CD4-positive, CD25-positive, alpha-beta regulatory T cell (primary cell): Measurements from ENCODE around the gene CPSF4. TPM values are rescaled to one million over a fixed set of nuclear protein-coding genes. Genes with fewer than 3 reads are reported as not detected.

Experiments used
- ATAC-seq, 2 donors: fragments of 150-1000 bp; cut with Tn5 transposase; one replicate each; pipeline ENCODE4 v1.10.0; 2021; ENCODE audit warnings: low read depth in 2 of 2, moderate number of reproducible peaks in 2 of 2, moderate library complexity in 1 of 2
- DNase-seq, 3 donors: peaks; one replicate each; pipeline versions ENCODE4 v3.0.0 to v3.0.0-alpha.2; 2012 to 2022; ENCODE audit warnings: mixed read lengths in 1 of 3
- H3K27ac ChIP-seq: one replicate; pipeline ENCODE4 v1.7.0; 2013; ENCODE audit warnings: mild to moderate bottlenecking, low read length; ENCODE audit not compliant: insufficient read depth, poor library complexity, severe bottlenecking
- H3K27me3 ChIP-seq: one replicate; pipeline ENCODE4 v1.7.0; 2013; ENCODE audit warnings: low read length; ENCODE audit not compliant: control insufficient read depth, insufficient read depth
- H3K36me3 ChIP-seq: one replicate; pipeline ENCODE4 v1.7.0; 2013; ENCODE audit warnings: mild to moderate bottlenecking, low read length, moderate library complexity; ENCODE audit not compliant: control insufficient read depth, insufficient read depth
- H3K4me1 ChIP-seq: 2 replicates; pipeline ENCODE4 v1.7.0; 2013; ENCODE audit warnings: mild to moderate bottlenecking, low read length; ENCODE audit not compliant: insufficient read depth, control insufficient read depth, poor library complexity, severe bottlenecking
- H3K4me3 ChIP-seq: one replicate; pipeline ENCODE4 v1.7.0; 2013; ENCODE audit warnings: low read depth, mild to moderate bottlenecking, low read length, moderate library complexity
- H3K9me3 ChIP-seq, 2 experiments: 1 replicate in 1 of 2; 2 replicates in 1 of 2; pipeline ENCODE4 v1.7.0; 2013; ENCODE audit warnings: low read length in 2 of 2, mild to moderate bottlenecking in 1 of 2, moderate library complexity in 1 of 2; ENCODE audit not compliant: control insufficient read depth in 2 of 2
- H3K27ac Mint-ChIP-seq, 3 donors: one replicate each; pipeline ENCODE4 v1.8.0; 2020 to 2022; ENCODE audit warnings: mild to moderate bottlenecking in 3 of 3, mixed read lengths in 3 of 3, moderate library complexity in 2 of 3
- H3K27me3 Mint-ChIP-seq: one replicate; pipeline ENCODE4 v1.8.0; 2022; ENCODE audit warnings: mild to moderate bottlenecking, mixed read lengths
- H3K36me3 Mint-ChIP-seq: one replicate; pipeline ENCODE4 v1.8.0; 2020; ENCODE audit warnings: mixed read lengths
- H3K4me1 Mint-ChIP-seq, 4 donors: one replicate each; pipeline ENCODE4 v1.8.0; 2020 to 2022; ENCODE audit warnings: mixed read lengths in 4 of 4, mild to moderate bottlenecking in 1 of 4
- H3K4me3 Mint-ChIP-seq, 4 donors: one replicate each; pipeline ENCODE4 v1.8.0; 2020 to 2022; ENCODE audit warnings: mild to moderate bottlenecking in 4 of 4, mixed read lengths in 4 of 4, moderate library complexity in 3 of 4
- H3K9me3 Mint-ChIP-seq, 7 donors: one replicate each; pipeline ENCODE4 v1.8.0; 2020 to 2022; ENCODE audit warnings: mixed read lengths in 7 of 7, mild to moderate bottlenecking in 3 of 7, moderate library complexity in 2 of 7
- polyA plus RNA-seq, 4 donors: library from polyadenylated mRNA; unstranded; fragments of 300-500 nt; fragmentation: Illumina TruSeq; gene quantifications; one replicate each; pipeline ENCODE4 v1.2.3, GENCODE V29; 2021
- total RNA-seq: library from RNA; stranded (reverse); gene quantifications from one replicate; pipeline ENCODE4 v1.2.3, GENCODE V29; 2022

Gene CPSF4
- total RNA-seq (43.7 TPM), polyA plus RNA-seq (10 to 100 TPM; 19.4 to 28.8 (median 23.1) TPM)

GRCh38 chr7:99438573-99439480 lies at the start of gene CPSF4, which contains the start of gene PTCD1:
CPSF4 (plus strand) TSS chr7:99438943; CDS start chr7:99439083, 140 bp downstream.
PTCD1 (minus strand) TSS chr7:99438798; CDS start chr7:99435242, 3,556 bp downstream.
- H3K27ac Mint-ChIP-seq, result peak within 1 kb of the TSS; percentile 79 to 98 (median 95)
- no peaks in the 10 kb centered on the region for H3K9me3 ChIP-seq
- ATAC-seq (peak; percentile 90), DNase-seq (peak; percentile 79 to 91 (median 84))
- peak within 1 kb of the TSS; percentile 93 to 99 (median 96) for H3K4me3 Mint-ChIP-seq
- H3K36me3 ChIP-seq, result peaks cover 10% of the 10 kb centered on the region
- no peaks in the 10 kb centered on the region for H3K27me3 Mint-ChIP-seq
- peaks cover 20% of the 10 kb centered on the region for H3K4me1 ChIP-seq
- H3K4me1 Mint-ChIP-seq, result peaks cover 4 to 45% (median 22%) of the 10 kb centered on the region in 4 donors
- H3K27me3 ChIP-seq, result no peaks in the 10 kb centered on the region
- H3K27ac ChIP-seq, result peak within 1 kb of the TSS; percentile 75
- H3K9me3 Mint-ChIP-seq, result no peaks in the 10 kb centered on the region
- peaks cover 11% of the 10 kb centered on the region for H3K36me3 Mint-ChIP-seq
- H3K4me3 ChIP-seq, result peak within 1 kb of the TSS; percentile 83

DNA sequence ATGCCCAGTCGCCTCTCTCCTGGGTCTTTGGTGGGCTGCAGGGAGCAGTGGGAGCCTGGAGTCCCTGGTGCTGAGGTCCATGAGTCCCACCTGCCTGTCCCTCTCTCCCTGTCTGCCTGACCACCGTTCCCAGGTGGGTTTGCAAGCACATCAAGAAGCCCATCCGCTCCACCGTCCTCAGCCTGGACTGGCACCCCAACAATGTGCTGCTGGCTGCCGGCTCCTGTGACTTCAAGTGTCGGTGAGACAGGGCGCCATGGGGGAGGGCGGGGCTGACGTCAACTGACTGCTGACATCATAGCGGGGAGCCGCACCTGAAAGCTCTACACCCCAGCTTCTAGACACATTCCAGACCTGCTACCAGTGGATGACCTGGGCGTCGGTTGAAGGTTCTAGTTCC lies 49.0 kb upstream of the CPSF4 start:
- Mint-ChIP-seq H3K27ac (no peak overlapping the region), H3K9me3 (no peaks in the 10 kb centered on the region), H3K4me3 (no peak overlapping the region), H3K36me3 (peaks cover 13% of the 10 kb centered on the region), H3K4me1 (peaks cover 0 to 34% (median 5%) of the 10 kb centered on the region in 4 donors), H3K27me3 (no peaks in the 10 kb centered on the region)
- Histone ChIP-seq H3K36me3 (peaks cover 67% of the 10 kb centered on the region), H3K4me1 (peaks cover 26% of the 10 kb centered on the region), H3K27ac (no peak overlapping the region), H3K9me3 (no peaks in the 10 kb centered on the region), H3K4me3 (no peak overlapping the region), H3K27me3 (no peaks in the 10 kb centered on the region)
- DNase-seq (no peak), ATAC-seq (no peak)

DNA sequence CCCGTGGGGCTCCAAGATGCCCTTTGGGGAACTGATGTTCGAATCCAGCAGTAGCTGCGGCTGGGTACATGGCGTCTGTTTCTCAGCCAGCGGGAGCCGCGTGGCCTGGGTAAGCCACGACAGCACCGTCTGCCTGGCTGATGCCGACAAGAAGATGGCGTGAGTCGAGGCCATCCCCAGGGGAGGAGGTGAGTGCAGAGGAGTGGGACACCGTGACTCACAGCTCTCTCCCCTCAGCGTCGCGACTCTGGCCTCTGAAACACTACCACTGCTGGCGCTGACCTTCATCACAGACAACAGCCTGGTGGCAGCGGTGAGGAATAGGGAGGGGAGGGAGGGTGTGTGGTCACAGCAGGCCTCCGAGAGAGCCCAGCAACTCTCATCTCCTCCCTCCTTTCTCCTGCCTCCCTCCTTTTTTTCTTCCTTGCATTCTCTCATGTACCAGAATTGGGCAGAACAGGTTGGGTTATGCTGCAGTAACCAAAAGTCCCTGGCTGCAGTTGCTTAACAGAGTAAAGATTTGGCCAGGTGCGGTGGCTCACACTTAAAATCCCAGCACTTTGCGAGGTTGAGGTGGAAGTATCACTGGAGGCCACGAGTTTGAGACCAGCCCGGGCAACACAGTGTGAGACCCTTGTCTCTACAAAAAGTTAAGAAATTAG lies 47.7 kb upstream of the CPSF4 start:
- no peaks in the 10 kb centered on the region for H3K27me3 Mint-ChIP-seq
- ATAC-seq (no peak), DNase-seq (no peak)
- H3K4me1 Mint-ChIP-seq, result peaks cover 0 to 36% (median 5%) of the 10 kb centered on the region in 4 donors
- Histone ChIP-seq H3K4me1 (peaks cover 21% of the 10 kb centered on the region), H3K4me3 (no peak overlapping the region), H3K27me3 (no peaks in the 10 kb centered on the region), H3K36me3 (peaks cover 75% of the 10 kb centered on the region), H3K9me3 (no peaks in the 10 kb centered on the region), H3K27ac (no peak overlapping the region)
- H3K4me3 Mint-ChIP-seq, result peak overlapping the region in 2 of 4 donors; percentile 10 to 13
- peaks cover 14% of the 10 kb centered on the region for H3K36me3 Mint-ChIP-seq
- H3K9me3 Mint-ChIP-seq, result no peaks in the 10 kb centered on the region
- no peak overlapping the region for H3K27ac Mint-ChIP-seq

- Mint-ChIP-seq H3K9me3 (no peaks in the 10 kb centered on the region), H3K27ac (peak overlapping the region in 2 of 3 donors; percentile 81 to 97), H3K27me3 (no peaks in the 10 kb centered on the region), H3K36me3 (peaks cover 10% of the 10 kb centered on the region), H3K4me1 (peaks cover 0 to 30% (median 6%) of the 10 kb centered on the region in 4 donors), H3K4me3 (peak overlapping the region in 3 of 4 donors; percentile 15 to 56 (median 19))
- peaks cover 73% of the 10 kb centered on the region for H3K36me3 ChIP-seq
- H3K27me3 ChIP-seq, result no peaks in the 10 kb centered on the region
- H3K4me1 ChIP-seq, result peaks cover 21% of the 10 kb centered on the region
- H3K4me3 ChIP-seq, result no peak overlapping the region
- H3K9me3 ChIP-seq, result no peaks in the 10 kb centered on the region
- no peak for ATAC-seq
- no peak for DNase-seq
- peak overlapping the region; percentile 74 for H3K27ac ChIP-seq
These were observed 46.7 kb upstream of the CPSF4 start for GRCh38 chr7:99392046-99392445.

DNA sequence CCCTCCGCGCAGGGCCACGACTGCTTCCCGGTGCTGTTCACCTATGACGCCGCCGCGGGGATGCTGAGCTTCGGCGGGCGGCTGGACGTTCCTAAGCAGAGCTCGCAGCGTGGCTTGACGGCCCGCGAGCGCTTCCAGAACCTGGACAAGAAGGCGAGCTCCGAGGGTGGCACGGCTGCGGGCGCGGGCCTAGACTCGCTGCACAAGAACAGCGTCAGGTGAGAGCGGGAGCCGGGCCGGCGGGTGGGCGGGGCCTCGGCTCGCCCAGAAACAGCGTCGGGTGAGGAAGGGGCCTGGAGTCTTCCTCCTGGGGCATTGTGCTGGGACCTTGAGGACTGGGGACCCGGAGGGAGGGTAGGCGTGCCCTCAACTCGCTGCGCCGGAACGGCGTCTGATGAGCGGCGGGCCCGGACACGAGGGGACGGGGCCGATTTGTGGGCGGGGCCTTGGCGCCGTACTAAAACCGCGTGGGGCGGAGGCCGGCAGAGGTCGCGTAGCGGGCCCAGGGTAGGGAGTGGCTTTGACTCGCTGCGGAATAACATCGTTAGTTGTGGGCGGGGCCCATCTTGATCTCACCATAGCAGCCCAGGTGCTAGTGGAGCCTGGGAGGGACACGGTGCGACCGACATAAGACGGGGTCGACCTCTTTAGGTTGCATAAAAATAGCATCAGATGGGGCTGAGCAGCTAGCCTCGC lies 45.9 kb upstream of the CPSF4 start:
- peak overlapping the region; percentile 60 to 97 (median 93) for H3K27ac Mint-ChIP-seq
- peak; percentile 96 to 97 for ATAC-seq
- peaks cover 0 to 31% (median 7%) of the 10 kb centered on the region in 4 donors for H3K4me1 Mint-ChIP-seq
- no peaks in the 10 kb centered on the region for H3K9me3 ChIP-seq
- peaks cover 0 to 1% (median 0%) of the 10 kb centered on the region in 7 donors for H3K9me3 Mint-ChIP-seq
- H3K4me3 Mint-ChIP-seq, result peak overlapping the region; percentile 80 to 88 (median 84)
- peak; percentile 81 to 93 (median 87) for DNase-seq
- H3K27ac ChIP-seq, result peak overlapping the region; percentile 74
- H3K36me3 Mint-ChIP-seq, result peaks cover 11% of the 10 kb centered on the region
- H3K36me3 ChIP-seq, result peaks cover 74% of the 10 kb centered on the region
- peaks cover 21% of the 10 kb centered on the region for H3K4me1 ChIP-seq
- no peaks in the 10 kb centered on the region for H3K27me3 ChIP-seq
- no peaks in the 10 kb centered on the region for H3K27me3 Mint-ChIP-seq
- H3K4me3 ChIP-seq, result peak overlapping the region; percentile 31

- Mint-ChIP-seq H3K27ac (peak overlapping the region; percentile 60 to 97 (median 93)), H3K27me3 (no peaks in the 10 kb centered on the region), H3K4me1 (peaks cover 0 to 35% (median 8%) of the 10 kb centered on the region in 4 donors), H3K9me3 (peaks cover 0 to 2% (median 0%) of the 10 kb centered on the region in 7 donors), H3K4me3 (peak overlapping the region; percentile 80 to 88 (median 84)), H3K36me3 (peaks cover 17% of the 10 kb centered on the region)
- Histone ChIP-seq H3K4me1 (peaks cover 21% of the 10 kb centered on the region), H3K36me3 (peaks cover 71% of the 10 kb centered on the region), H3K27me3 (no peaks in the 10 kb centered on the region), H3K27ac (peak overlapping the region; percentile 74), H3K4me3 (peak overlapping the region; percentile 31), H3K9me3 (no peaks in the 10 kb centered on the region)
- DNase-seq, result no peak
- ATAC-seq, result no peak
These were observed 45.2 kb upstream of the CPSF4 start for GRCh38 chr7:99393355-99394187.
